PC-9 (cell line): Measurements from ENCODE around the gene CATSPERB.

Experiments
- EZH2 ChIP-seq: fragments of 200-600 bp; sonication (generic); IDR thresholded peaks from 2 replicates; pipeline ENCODE4 v1.8.0; 2017; ENCODE audit warnings: antibody characterized with exemption, low read depth
- TF ChIP-seq, protein P1 (sequence below): fragments of 200-600 bp; sonication (generic); conservative IDR thresholded peaks from 2 replicates; pipeline ENCODE4 v1.6.1; 2017; ENCODE audit warnings: mixed run types, antibody characterized with exemption, mild to moderate bottlenecking, moderate library complexity

DNA sequence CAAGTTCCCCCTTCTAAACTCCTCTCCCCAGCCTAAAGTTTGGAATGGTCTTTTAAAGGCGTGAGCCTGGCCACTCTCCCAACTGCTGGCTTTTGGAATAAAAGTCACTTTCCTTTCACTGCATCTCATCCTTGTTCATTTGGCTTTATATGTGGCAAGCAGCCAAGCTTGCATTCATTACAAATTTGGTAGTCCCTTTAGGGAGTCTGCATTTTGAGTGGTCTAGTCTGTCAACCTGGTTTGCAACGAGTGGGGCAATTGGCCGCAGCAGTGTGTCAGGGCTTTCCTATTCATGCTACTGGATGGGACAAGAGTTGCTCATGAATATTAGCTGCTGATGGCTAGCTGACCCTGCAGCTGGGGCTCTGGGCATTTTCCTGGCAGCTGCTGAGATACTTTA lies 57.0 kb downstream of the CATSPERB start:
- TF ChIP-seq, protein P1, sequence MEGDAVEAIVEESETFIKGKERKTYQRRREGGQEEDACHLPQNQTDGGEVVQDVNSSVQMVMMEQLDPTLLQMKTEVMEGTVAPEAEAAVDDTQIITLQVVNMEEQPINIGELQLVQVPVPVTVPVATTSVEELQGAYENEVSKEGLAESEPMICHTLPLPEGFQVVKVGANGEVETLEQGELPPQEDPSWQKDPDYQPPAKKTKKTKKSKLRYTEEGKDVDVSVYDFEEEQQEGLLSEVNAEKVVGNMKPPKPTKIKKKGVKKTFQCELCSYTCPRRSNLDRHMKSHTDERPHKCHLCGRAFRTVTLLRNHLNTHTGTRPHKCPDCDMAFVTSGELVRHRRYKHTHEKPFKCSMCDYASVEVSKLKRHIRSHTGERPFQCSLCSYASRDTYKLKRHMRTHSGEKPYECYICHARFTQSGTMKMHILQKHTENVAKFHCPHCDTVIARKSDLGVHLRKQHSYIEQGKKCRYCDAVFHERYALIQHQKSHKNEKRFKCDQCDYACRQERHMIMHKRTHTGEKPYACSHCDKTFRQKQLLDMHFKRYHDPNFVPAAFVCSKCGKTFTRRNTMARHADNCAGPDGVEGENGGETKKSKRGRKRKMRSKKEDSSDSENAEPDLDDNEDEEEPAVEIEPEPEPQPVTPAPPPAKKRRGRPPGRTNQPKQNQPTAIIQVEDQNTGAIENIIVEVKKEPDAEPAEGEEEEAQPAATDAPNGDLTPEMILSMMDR: no peak
- no peak for TF ChIP-seq EZH2
